HL-60/S4 (cell line): ENCODE data around the gene AUH.

Source experiments
- in situ Hi-C: fragments of 300-500 bp; cut with MboI; formaldehyde crosslinking; loops from 2 replicates; pipeline ENCODE4 v1.14.3; 2022; ENCODE audit warnings: low sequenced_read_pairs

AUH gene

GRCh38 chr9:91193087-91193657 is 168.5 kb downstream of the AUH start:
- in situ Hi-C loops, result loop anchor here (25.0 kb wide), 1 partner anchor 219 kb away; the partner anchor contains the start of gene NFIL3

GRCh38 chr9:91192381-91193086 is 169.2 kb downstream of the AUH start:
- in situ Hi-C loops, result loop anchor here (25.0 kb wide), 1 partner anchor 220 kb away; the partner anchor contains the start of gene NFIL3

GRCh38 chr9:91191411-91192380 is 170.0 kb downstream of the AUH start:
- in situ Hi-C loops, result loop anchor here (25.0 kb wide), 1 partner anchor 221 kb away; the partner anchor contains the start of gene NFIL3

DNA sequence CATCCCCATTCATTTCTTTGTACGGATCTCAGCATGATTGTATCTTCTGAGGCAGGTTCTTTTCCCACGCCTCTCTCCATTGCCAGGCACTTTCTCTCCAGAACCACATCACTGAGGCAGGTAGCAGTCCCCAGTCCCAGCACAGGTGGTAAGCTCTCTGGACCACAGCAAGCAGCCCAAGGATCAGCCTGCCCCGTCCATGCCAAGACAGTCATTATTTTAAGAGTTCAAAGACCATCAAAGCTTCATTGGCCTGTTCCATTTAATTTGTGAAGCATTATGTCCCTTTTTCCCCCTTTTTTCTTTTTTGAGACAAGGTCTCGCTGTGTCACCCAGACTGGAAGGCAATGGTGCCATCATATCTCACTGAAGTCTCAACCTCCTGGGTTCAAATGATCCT is 171.7 kb downstream of the AUH start:
- in situ Hi-C loops, result loop anchor here (25.0 kb wide), 1 partner anchor 222 kb away; the partner anchor contains the start of gene NFIL3

GRCh38 chr9:91188719-91189590 is 172.8 kb downstream of the AUH start:
- in situ Hi-C loops, result loop anchor here (25.0 kb wide), 1 partner anchor 223 kb away; the partner anchor contains the start of gene NFIL3

DNA sequence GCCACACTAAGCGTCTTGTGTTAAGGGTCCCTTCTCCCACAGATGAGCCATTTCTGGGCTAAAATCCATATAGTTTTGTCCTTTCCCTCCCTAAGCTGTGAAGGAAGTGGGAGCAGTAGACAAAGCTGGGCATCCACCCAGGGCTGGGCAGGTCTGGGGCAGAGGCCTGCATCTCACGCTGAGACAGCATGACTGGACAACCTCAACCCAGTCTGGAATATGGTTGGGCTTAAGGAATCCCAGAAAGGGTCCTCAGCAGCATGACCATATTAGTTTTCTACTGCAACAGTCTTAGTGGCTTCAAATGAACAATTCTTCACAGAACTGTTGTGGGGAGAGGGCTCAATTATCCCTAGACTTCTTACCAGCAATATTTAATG is 173.8 kb downstream of the AUH start:
- in situ Hi-C loops, result loop anchor here (25.0 kb wide), 1 partner anchor 224 kb away; the partner anchor contains the start of gene NFIL3

- in situ Hi-C loops, result loop anchor here (25.0 kb wide), 1 partner anchor 225 kb away; the partner anchor contains the start of gene NFIL3
These were observed 174.3 kb downstream of the AUH start for GRCh38 chr9:91187311-91187964.

DNA sequence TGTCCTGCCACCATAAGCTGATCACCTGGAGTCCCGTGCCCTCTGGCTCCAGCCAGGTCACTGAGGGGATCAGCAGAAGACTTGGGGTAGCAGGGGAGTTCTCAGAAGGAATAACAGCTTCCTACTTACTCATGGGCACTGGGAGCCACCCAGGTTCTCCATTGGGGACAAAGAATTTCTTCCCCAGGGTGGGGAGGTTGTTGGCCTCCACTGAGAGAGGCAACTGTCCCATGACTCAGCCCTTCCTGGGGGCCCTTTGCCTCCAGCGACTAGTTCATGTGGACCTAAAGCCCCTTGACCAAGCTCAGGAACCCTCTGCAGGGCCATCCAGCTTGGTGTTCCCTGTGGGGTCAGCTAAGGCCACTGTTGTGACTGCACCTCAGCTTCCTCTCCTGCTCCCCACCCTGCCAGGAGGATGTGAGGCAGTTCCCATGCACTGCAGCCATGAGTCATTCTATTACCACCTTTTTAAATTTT is 175.0 kb downstream of the AUH start:
- in situ Hi-C loops, result loop anchor here (25.0 kb wide), 1 partner anchor 226 kb away; the partner anchor contains the start of gene NFIL3

GRCh38 chr9:91185193-91185886 is 176.4 kb downstream of the AUH start:
- in situ Hi-C loops, result loop anchor here (25.0 kb wide), 1 partner anchor 227 kb away; the partner anchor contains the start of gene NFIL3

- in situ Hi-C loops, result loop anchor here (25.0 kb wide), 1 partner anchor 230 kb away; the partner anchor contains the start of gene NFIL3
These were observed 179.1 kb downstream of the AUH start for GRCh38 chr9:91182429-91183225.

DNA sequence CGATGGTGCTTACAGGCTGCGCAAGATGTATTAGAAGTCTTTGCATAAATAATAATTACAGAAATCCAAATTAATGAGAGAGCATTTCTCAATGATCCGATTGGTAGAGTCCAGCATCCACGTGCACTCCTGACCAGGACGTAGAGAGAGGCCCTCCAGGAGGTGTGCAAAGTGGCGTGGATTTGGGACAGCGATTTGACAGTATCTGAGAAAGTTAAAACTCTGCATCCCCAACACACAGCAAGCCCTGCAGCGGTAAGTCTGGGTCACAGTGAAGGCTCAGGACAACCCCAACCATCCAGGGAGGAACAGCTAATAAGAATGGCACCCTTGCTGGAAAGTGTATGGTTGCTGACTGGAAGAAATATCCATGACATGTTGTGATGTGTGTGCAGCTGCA is 180.2 kb downstream of the AUH start:
- in situ Hi-C loops, result loop anchor here (25.0 kb wide), 1 partner anchor 231 kb away; the partner anchor contains the start of gene NFIL3

DNA sequence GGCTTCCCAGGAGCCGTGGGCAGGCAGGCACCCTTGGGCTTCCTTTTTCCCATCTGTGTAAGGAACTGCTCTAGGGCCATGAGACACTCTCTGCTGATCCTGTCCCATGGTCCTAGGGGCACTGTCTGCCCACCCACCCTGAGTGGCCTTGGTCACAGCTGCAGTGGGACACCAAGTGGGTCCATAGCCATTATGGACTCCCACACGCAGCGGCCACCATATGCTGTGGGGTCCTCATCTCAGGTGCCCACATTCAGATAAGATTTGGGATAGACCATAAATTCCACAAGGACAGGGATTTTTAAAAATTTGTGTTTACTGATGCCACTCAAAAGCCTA is 180.8 kb downstream of the AUH start:
- in situ Hi-C loops, result loop anchor here (25.0 kb wide), 1 partner anchor 231 kb away; the partner anchor contains the start of gene NFIL3

DNA sequence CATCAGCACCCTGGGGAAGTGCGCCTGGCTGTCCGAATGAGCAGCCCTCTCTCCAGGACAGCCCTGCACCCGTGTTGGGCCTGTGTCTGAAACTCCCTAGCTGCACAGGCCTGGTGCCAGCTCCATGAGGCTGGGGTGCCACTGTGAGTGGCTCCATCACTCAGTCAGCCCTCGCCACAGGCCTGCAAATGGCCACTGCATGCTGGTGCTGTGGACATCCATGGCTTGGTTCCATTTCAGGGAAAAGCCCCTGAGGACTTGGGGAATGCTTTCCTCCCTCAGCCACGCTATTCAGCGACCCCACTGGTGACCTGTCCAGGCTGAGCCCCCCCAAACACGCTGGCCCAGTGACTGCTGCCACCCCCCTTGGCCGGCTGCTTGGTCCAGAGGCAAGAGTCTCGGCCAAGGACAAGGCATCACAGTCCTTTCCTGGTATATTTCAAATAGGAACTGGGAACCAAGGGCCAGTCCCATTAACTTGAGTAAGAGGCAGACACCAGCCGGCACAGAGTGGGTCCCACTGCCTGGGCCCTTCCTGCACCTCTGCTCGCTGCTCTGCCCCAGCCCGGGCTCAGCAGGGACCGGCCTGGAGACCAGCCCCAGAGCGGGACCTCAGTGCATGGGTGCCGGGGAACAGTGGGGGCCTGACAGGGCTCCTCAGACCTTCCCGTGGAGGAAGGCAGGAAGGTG is 181.3 kb downstream of the AUH start:
- in situ Hi-C loops, result loop anchor here (25.0 kb wide), 1 partner anchor 232 kb away; the partner anchor contains the start of gene NFIL3

DNA sequence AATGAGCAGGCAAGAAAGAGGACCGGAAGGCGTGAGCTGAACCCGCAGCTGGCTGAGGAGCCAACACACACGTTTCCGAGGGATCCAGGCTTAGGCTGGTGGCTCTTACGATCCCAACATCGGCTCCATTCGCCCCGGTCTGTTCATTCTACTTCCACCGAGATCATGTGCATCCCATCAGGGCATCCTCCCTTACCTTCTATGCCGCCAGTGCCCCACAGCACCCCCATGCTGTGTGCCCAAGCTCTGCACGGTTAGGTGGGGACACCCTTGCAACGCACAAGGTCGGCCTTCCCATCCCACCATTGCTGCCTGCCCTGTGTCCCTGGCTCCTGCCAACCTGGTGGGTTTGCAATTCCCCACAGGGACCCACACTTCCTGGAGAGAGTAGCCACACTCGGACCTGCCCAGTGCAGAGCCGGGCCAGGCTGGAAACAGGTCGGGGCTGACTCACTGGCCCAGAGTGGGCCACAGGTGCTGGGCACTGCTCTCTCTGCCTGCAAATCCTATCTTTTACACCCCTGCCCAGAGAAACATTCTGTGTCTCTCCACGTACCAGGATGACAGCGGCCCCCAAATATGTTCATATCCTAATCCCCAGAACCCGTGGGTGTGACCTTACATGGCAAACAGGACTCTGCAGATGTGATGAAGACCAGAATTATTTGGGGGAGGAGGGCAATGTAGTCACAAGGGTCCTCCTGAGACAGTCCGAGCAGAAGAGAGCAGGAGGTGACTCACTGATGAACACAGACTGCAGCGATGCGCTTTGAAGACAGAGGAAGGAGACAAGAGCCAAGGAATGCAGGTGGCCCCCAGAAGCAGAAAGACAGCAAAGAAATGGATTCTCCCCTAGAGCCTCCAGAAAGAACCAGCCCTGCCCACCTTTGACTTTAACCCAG is 182.2 kb downstream of the AUH start:
- in situ Hi-C loops, result loop anchor here (25.0 kb wide), 1 partner anchor 233 kb away; the partner anchor contains the start of gene NFIL3

GRCh38 chr9:91178281-91179236 is 183.2 kb downstream of the AUH start:
- in situ Hi-C loops, result loop anchor here (25.0 kb wide), 1 partner anchor 234 kb away; the partner anchor contains the start of gene NFIL3
